Activated CD8-positive, alpha-beta T cell treated with anti-CD3 and anti-CD28 coated beads for 36 hours (primary cell): ENCODE measurements around the gene ACACB. TPM values are rescaled to one million over a fixed set of nuclear protein-coding genes. Genes with fewer than 3 reads are reported as not detected.
A peak's percentile ranks its signal among the peaks of the same experiment; 100 is the strongest.

Experiments
- ATAC-seq: fragments of 200-7000 bp; cut with Tn5 transposase; one replicate; pipeline ENCODE4 v1.10.0; 2021; ENCODE audit warnings: mild to moderate bottlenecking, moderate library complexity
- CTCF ChIA-PET: fragments of 350-600 bp; sonication (Branson Sonifier 250); formaldehyde crosslinking; loops from one replicate; lab custom pipeline; 2021; ENCODE audit warnings: antibody characterized with exemption; lab: Charles Lee
- POLR2A ChIA-PET: fragments of 350-600 bp; sonication (Branson Sonifier 250); formaldehyde crosslinking; loops from one replicate; lab custom pipeline; 2021; ENCODE audit warnings: antibody characterized with exemption; lab: Charles Lee
- DNase-seq: peaks from one replicate; pipeline ENCODE4 v3.0.0-alpha.2; 2020
- H3K27ac Mint-ChIP-seq: one replicate; pipeline ENCODE4 v1.8.0; 2021; ENCODE audit warnings: mild to moderate bottlenecking, mixed read lengths
- H3K27me3 Mint-ChIP-seq: one replicate; pipeline ENCODE4 v1.8.0; 2021; ENCODE audit warnings: mixed read lengths
- H3K36me3 Mint-ChIP-seq: one replicate; pipeline ENCODE4 v1.8.0; 2021; ENCODE audit warnings: low read depth, mixed read lengths
- H3K4me1 Mint-ChIP-seq: one replicate; pipeline ENCODE4 v1.8.0; 2021; ENCODE audit warnings: low read depth, mixed read lengths
- H3K4me3 Mint-ChIP-seq: one replicate; pipeline ENCODE4 v1.8.0; 2021; ENCODE audit warnings: mild to moderate bottlenecking, moderate library complexity, mixed read lengths
- H3K9me3 Mint-ChIP-seq: one replicate; pipeline ENCODE4 v1.8.0; 2021; ENCODE audit warnings: mixed read lengths
- CTCF ChIP-seq: fragments of 200-600 bp; IDR thresholded peaks from one replicate; pipeline ENCODE4 v1.8.0; 2022; ENCODE audit warnings: antibody characterized with exemption, mild to moderate bottlenecking
- intact Hi-C: fragments of 100-400 bp; cut with micrococcal nuclease; formaldehyde crosslinking; loops from one replicate; pipeline ENCODE4 v1.10.0; 2022
- total RNA-seq, 2 experiments: library from RNA; stranded (reverse); gene quantifications; one replicate each; pipeline ENCODE4 v1.2.3, GENCODE V29; 2021

The ACACB gene
- total RNA-seq, 2 experiments from 2014 or later: 8.7 to 11.2 TPM

- Mint-ChIP-seq H3K4me3 (no peak overlapping the region), H3K27me3 (no peaks in the 10 kb centered on the region), H3K4me1 (peaks cover 22% of the 10 kb centered on the region), H3K27ac (no peak overlapping the region), H3K9me3 (no peaks in the 10 kb centered on the region), H3K36me3 (peaks cover 55% of the 10 kb centered on the region)
- no peak for ATAC-seq
- ChIA-PET POLR2A (interaction anchor here (0.7 to 1.4 kb wide), 2 partner anchors 9 to 13 kb away, joined by 3 to 6 read pairs; no protein-coding TSS in a partner anchor), CTCF (interaction anchor here (1.6 kb wide), 1 partner anchor 10 kb away, joined by 6 read pairs; no protein-coding TSS in a partner anchor)
- TF ChIP-seq CTCF: no peak
- intact Hi-C loops: no loop called here
- DNase-seq: no peak
Observed at GRCh38 chr12:109102491-109102890, 13.9 kb upstream of the ACACB start.

GRCh38 chr12:109105176-109105575, 11.2 kb upstream of the ACACB start:
- Mint-ChIP-seq H3K4me1 (peaks cover 9% of the 10 kb centered on the region), H3K36me3 (peaks cover 50% of the 10 kb centered on the region), H3K27ac (no peak overlapping the region), H3K9me3 (no peaks in the 10 kb centered on the region), H3K27me3 (no peaks in the 10 kb centered on the region), H3K4me3 (no peak overlapping the region)
- DNase-seq (no peak), ATAC-seq (no peak)
- POLR2A ChIA-PET: interaction anchor here (0.6 kb wide), 1 partner anchor 338 kb away, joined by 3 read pairs; no protein-coding TSS in a partner anchor
- intact Hi-C loops: loop anchor here (5.0 kb wide), 1 partner anchor 287 kb away; no protein-coding TSS in a partner anchor
- TF ChIP-seq CTCF: no peak
- CTCF ChIA-PET: no interaction called here

GRCh38 chr12:109109746-109110350, 6.5 kb upstream of the ACACB start:
- ChIA-PET POLR2A (interaction anchor here (0.7 to 1.3 kb wide), 3 partner anchors 9 to 11 kb away, joined by 3 to 6 read pairs (median 3); no protein-coding TSS in a partner anchor), CTCF (interaction anchor here (0.9 to 3.2 kb wide), 3 partner anchors 10 to 159 kb away, joined by 3 to 30 read pairs (median 4); no protein-coding TSS in a partner anchor)
- peaks cover 13% of the 10 kb centered on the region for H3K4me1 Mint-ChIP-seq
- TF ChIP-seq CTCF: no peak
- intact Hi-C loops: loop anchor here (5.0 kb wide), 1 partner anchor 282 kb away; no protein-coding TSS in a partner anchor
- no peaks in the 10 kb centered on the region for H3K27me3 Mint-ChIP-seq
- DNase-seq (no peak), ATAC-seq (no peak)
- peaks cover 28% of the 10 kb centered on the region for H3K36me3 Mint-ChIP-seq
- no peak overlapping the region for H3K4me3 Mint-ChIP-seq
- H3K27ac Mint-ChIP-seq: no peak overlapping the region
- no peaks in the 10 kb centered on the region for H3K9me3 Mint-ChIP-seq

- Mint-ChIP-seq H3K9me3 (no peaks in the 10 kb centered on the region), H3K27ac (peak overlapping the region; percentile 55), H3K4me1 (peaks cover 23% of the 10 kb centered on the region), H3K27me3 (no peaks in the 10 kb centered on the region), H3K4me3 (peak overlapping the region; percentile 59), H3K36me3 (peaks cover 19% of the 10 kb centered on the region)
- no peak for TF ChIP-seq CTCF
- ChIA-PET POLR2A (interaction anchor here (0.7 to 1.5 kb wide), 4 partner anchors 9 to 126 kb away, joined by 3 to 6 read pairs (median 4); partner anchors contain the start of gene USP30), CTCF (interaction anchor here (0.7 to 3.2 kb wide), 18 partner anchors 9 to 353 kb away, joined by 3 to 30 read pairs (median 4); partner anchors contain the start of gene UNG)
- DNase-seq: peak; percentile 51
- intact Hi-C loops: no loop called here
- ATAC-seq: peak; percentile 86
Observed at GRCh38 chr12:109110988-109111495, 5.3 kb upstream of the ACACB start.
